Measurements from ENCODE around the gene NANOS1. TPM values are rescaled to one million over a fixed set of nuclear protein-coding genes. Genes with fewer than 3 reads are reported as not detected.

The NANOS1 gene
- total and polyA plus RNA-seq, 2 experiments from 2014 or later = 1.6 to 2.9 TPM

DNA sequence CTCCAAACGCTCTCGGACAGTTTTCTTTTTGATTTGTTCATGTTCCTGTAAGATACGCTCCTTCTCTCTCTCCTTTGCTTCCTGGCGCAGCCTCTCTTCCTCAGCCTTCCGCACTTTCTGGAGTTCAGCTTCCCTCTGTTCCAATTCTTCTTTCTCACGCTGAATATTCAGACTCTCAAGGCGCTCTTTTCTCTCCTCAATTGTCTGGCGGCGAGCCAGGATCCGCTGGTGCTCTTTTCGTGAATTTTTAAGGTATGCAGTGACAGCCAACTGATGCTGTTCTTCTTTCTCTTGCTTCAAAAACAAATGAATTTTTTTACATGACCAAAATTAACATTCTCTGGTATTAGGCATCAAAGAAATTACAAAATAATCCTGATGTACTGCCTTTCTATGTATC is 28.5 kb downstream of the NANOS1 start:
- peaks cover 13% of the 10 kb centered on the region; the same call in 1 of the 2 replicates for H3F3A ChIP-seq (replicated peaks; ENCODE audit: low read depth)
- no peaks in the 10 kb centered on the region for H3K4me1 ChIP-seq (ENCODE audit: insufficient read depth)
- peaks cover 99% of the 10 kb centered on the region for H3K79me2 ChIP-seq (replicated peaks; ENCODE audit: insufficient read depth)
- ATAC-seq (no peak), DNase-seq (ENCODE audit: low spot score) (no peak)
- H2AFZ ChIP-seq = no peak overlapping the region
- TF ChIP-seq, protein P1, sequence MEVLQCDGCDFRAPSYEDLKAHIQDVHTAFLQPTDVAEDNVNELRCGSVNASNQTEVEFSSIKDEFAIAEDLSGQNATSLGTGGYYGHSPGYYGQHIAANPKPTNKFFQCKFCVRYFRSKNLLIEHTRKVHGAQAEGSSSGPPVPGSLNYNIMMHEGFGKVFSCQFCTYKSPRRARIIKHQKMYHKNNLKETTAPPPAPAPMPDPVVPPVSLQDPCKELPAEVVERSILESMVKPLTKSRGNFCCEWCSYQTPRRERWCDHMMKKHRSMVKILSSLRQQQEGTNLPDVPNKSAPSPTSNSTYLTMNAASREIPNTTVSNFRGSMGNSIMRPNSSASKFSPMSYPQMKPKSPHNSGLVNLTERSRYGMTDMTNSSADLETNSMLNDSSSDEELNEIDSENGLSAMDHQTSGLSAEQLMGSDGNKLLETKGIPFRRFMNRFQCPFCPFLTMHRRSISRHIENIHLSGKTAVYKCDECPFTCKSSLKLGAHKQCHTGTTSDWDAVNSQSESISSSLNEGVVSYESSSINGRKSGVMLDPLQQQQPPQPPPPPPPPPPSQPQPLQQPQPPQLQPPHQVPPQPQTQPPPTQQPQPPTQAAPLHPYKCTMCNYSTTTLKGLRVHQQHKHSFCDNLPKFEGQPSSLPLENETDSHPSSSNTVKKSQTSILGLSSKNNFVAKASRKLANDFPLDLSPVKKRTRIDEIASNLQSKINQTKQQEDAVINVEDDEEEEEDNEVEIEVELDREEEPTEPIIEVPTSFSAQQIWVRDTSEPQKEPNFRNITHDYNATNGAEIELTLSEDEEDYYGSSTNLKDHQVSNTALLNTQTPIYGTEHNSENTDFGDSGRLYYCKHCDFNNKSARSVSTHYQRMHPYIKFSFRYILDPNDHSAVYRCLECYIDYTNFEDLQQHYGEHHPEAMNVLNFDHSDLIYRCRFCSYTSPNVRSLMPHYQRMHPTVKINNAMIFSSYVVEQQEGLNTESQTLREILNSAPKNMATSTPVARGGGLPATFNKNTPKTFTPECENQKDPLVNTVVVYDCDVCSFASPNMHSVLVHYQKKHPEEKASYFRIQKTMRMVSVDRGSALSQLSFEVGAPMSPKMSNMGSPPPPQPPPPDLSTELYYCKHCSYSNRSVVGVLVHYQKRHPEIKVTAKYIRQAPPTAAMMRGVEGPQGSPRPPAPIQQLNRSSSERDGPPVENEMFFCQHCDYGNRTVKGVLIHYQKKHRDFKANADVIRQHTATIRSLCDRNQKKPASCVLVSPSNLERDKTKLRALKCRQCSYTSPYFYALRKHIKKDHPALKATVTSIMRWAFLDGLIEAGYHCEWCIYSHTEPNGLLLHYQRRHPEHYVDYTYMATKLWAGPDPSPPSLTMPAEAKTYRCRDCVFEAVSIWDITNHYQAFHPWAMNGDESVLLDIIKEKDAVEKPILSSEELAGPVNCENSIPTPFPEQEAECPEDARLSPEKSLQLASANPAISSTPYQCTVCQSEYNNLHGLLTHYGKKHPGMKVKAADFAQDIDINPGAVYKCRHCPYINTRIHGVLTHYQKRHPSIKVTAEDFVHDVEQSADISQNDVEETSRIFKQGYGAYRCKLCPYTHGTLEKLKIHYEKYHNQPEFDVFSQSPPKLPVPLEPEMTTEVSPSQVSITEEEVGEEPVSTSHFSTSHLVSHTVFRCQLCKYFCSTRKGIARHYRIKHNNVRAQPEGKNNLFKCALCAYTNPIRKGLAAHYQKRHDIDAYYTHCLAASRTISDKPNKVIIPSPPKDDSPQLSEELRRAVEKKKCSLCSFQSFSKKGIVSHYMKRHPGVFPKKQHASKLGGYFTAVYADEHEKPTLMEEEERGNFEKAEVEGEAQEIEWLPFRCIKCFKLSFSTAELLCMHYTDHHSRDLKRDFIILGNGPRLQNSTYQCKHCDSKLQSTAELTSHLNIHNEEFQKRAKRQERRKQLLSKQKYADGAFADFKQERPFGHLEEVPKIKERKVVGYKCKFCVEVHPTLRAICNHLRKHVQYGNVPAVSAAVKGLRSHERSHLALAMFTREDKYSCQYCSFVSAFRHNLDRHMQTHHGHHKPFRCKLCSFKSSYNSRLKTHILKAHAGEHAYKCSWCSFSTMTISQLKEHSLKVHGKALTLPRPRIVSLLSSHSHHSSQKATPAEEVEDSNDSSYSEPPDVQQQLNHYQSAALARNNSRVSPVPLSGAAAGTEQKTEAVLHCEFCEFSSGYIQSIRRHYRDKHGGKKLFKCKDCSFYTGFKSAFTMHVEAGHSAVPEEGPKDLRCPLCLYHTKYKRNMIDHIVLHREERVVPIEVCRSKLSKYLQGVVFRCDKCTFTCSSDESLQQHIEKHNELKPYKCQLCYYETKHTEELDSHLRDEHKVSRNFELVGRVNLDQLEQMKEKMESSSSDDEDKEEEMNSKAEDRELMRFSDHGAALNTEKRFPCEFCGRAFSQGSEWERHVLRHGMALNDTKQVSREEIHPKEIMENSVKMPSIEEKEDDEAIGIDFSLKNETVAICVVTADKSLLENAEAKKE (CRISPR knock-in tag; IDR thresholded peaks at IDR 0.05) = no peak
- TF ChIP-seq EZH2phosphoT487 (IDR thresholded peaks at IDR 0.05; ENCODE audit: unreplicated experiment) = peak; percentile 23
- peaks cover 95% of the 10 kb centered on the region for H3K36me3 ChIP-seq (ENCODE audit: insufficient read depth)
- peaks cover 47% of the 10 kb centered on the region for H4K20me1 ChIP-seq (replicated peaks; ENCODE audit: insufficient read depth)
- H3K27ac Mint-ChIP-seq = no peak overlapping the region
- H3K4me3 ChIP-seq = no peak overlapping the region
- no peak overlapping the region for H3K4me2 ChIP-seq
- no peak overlapping the region for H3K27ac ChIP-seq (ENCODE audit: low read depth)
- no peaks in the 10 kb centered on the region for H3K27me3 ChIP-seq (ENCODE audit: insufficient read depth)
- H3K36me3 Mint-ChIP-seq (ENCODE audit: low read depth) = peaks cover 98% of the 10 kb centered on the region
- H3K9me3 Mint-ChIP-seq = no peaks in the 10 kb centered on the region
- H3K4me1 Mint-ChIP-seq = no peaks in the 10 kb centered on the region
- no peaks in the 10 kb centered on the region for H3K27me3 Mint-ChIP-seq (ENCODE audit: insufficient read depth, low read depth, poor library complexity)
- no peaks in the 10 kb centered on the region for H3K9me2 ChIP-seq (ENCODE audit: insufficient read depth)
- no peak overlapping the region for H3K4me3 Mint-ChIP-seq

DNA sequence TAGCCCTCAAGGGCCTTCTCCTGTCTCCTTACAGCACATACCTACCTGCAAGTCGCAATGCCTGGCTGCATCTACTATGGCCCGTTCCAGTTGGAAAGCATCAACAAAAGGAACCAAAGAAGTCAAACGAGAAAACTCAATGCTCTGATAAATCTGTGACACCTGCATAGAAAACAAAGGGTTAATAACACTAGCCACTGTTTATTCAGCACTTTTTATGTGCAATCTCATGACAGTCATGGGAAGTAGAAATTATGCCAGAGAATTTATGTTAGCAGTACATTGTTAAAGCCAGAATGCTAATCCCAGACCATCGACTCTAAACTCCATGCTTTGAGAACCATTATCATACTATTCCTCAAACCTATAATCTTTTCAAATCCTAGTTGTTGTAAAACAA is 30.0 kb downstream of the NANOS1 start:
- Mint-ChIP-seq H3K36me3 (ENCODE audit: low read depth) (peaks cover 98% of the 10 kb centered on the region), H3K4me3 (no peak overlapping the region), H3K27me3 (ENCODE audit: insufficient read depth, low read depth, poor library complexity) (peaks cover 3% of the 10 kb centered on the region), H3K27ac (no peak overlapping the region), H3K4me1 (no peaks in the 10 kb centered on the region), H3K9me3 (no peaks in the 10 kb centered on the region)
- Histone ChIP-seq H3K9me2 (ENCODE audit: insufficient read depth) (no peaks in the 10 kb centered on the region), H3K4me3 (no peak overlapping the region), H3K27ac (ENCODE audit: low read depth) (no peak overlapping the region), H3F3A (replicated peaks; ENCODE audit: low read depth) (peaks cover 13% of the 10 kb centered on the region; the same call in 1 of the 2 replicates), H3K27me3 (ENCODE audit: insufficient read depth) (no peaks in the 10 kb centered on the region), H3K4me2 (no peak overlapping the region), H3K79me2 (replicated peaks; ENCODE audit: insufficient read depth) (peaks cover 99% of the 10 kb centered on the region), H3K36me3 (ENCODE audit: insufficient read depth) (peaks cover 98% of the 10 kb centered on the region), H3K4me1 (ENCODE audit: insufficient read depth) (no peaks in the 10 kb centered on the region), H2AFZ (no peak overlapping the region), H4K20me1 (replicated peaks; ENCODE audit: insufficient read depth) (peaks cover 49% of the 10 kb centered on the region)
- ATAC-seq (no peak), DNase-seq (ENCODE audit: low spot score) (no peak)
- TF ChIP-seq, protein P2, sequence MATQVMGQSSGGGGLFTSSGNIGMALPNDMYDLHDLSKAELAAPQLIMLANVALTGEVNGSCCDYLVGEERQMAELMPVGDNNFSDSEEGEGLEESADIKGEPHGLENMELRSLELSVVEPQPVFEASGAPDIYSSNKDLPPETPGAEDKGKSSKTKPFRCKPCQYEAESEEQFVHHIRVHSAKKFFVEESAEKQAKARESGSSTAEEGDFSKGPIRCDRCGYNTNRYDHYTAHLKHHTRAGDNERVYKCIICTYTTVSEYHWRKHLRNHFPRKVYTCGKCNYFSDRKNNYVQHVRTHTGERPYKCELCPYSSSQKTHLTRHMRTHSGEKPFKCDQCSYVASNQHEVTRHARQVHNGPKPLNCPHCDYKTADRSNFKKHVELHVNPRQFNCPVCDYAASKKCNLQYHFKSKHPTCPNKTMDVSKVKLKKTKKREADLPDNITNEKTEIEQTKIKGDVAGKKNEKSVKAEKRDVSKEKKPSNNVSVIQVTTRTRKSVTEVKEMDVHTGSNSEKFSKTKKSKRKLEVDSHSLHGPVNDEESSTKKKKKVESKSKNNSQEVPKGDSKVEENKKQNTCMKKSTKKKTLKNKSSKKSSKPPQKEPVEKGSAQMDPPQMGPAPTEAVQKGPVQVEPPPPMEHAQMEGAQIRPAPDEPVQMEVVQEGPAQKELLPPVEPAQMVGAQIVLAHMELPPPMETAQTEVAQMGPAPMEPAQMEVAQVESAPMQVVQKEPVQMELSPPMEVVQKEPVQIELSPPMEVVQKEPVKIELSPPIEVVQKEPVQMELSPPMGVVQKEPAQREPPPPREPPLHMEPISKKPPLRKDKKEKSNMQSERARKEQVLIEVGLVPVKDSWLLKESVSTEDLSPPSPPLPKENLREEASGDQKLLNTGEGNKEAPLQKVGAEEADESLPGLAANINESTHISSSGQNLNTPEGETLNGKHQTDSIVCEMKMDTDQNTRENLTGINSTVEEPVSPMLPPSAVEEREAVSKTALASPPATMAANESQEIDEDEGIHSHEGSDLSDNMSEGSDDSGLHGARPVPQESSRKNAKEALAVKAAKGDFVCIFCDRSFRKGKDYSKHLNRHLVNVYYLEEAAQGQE (IDR thresholded peaks at IDR 0.05; ENCODE audit: unreplicated experiment) = no peak
- TF ChIP-seq JUNB (IDR thresholded peaks at IDR 0.05; ENCODE audit: unreplicated experiment) (no peak), POLR2AphosphoS5 (IDR thresholded peaks at IDR 0.05; ENCODE audit: low read depth) (no peak), STAT1 (IDR thresholded peaks at IDR 0.05; ENCODE audit: unreplicated experiment) (no peak)

Data from GM23338 (cell line).